ENCODE data around the gene MS4A2.
"Not testable (repeated sequence)": the region's sequence is repeated elsewhere in the genome, so short reads cannot be mapped to it uniquely, and the experiment has no call there.

MS4A2 gene

GRCh38 chr11:60104471-60105115 lies 16.1 kb downstream of the MS4A2 start:
- DNase-seq, result peak; percentile 1

- DNase-seq, result not testable (repeated sequence)
Observed at GRCh38 chr11:60108631-60109030, 20.2 kb downstream of the MS4A2 start.

DNA sequence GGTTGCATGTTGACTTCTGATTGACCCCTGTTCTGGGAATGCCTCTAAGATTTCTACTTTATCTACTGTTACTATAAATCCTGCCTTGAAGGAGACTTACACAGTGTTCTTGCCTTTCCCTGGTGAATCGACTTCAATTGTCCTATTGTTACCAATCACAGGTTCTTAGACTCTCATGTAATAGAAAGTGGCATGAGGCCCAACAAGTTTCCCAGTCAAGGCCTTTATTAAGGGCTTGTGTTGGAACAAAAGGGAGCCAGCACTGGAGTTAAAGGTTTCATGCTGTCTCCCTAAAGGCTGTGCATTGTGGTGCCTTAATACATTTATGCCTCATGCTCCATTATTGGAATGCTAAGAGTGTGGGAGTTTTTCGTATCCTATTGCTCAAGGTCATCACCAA lies 23.3 kb downstream of the MS4A2 start:
- no peak for DNase-seq

DNA sequence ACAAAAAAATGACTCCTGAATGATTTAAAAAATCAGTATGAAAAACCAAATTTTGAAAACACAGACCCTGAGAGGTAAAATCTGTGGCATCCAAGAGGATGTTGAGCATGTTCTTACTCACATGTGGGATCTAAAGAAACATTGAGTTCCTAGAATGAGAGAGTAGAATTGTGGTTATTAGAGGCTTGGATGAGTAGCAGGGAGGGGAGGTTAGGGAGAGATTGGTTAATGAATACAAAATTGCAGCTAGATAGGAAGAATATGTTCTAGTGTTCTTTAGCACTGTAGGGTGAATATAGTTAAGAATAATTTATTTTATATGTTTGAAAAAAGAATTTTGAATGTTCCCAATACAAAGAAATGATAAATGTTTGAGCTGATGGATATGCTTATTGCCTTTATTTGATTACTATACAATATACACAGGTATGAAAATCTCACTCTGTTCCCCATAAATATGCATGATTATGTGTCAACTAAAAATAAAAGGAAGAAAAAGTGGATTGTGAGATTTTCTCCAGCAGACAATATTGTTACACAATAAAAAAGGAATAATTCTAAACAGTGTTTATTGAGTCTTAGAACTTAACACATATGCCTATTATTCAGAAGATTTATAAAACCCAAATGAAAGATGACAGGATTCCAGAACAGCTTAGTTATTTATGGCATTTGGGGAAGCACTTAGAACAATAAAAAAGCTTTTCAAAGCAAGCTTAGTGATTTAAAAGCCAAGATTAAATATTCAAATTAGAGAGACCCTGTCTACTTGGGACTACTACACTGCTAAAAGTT lies 28.7 kb downstream of the MS4A2 start:
- DNase-seq, result no peak

- no peak for DNase-seq
Observed at GRCh38 chr11:60118338-60118737, 29.9 kb downstream of the MS4A2 start.

DNA sequence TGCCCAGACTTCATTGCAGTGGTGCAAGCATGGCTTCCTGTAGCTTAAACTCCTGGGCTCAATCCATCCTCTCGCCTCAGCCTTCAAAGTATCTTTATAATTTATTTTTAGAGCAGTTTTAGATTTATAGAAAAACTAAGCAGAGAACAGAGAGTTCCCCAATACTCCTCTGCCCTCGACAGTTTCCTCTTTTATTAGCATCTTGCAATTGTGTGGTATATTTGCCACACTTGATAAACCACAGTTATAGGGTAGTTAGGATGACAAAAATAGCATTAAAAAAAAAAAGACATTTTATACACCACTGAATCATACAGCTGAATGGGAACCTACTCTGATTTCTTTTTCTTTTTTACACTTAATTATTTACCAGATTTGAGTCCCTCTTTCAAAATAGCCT lies 31.2 kb downstream of the MS4A2 start:
- no peak for DNase-seq

DNA sequence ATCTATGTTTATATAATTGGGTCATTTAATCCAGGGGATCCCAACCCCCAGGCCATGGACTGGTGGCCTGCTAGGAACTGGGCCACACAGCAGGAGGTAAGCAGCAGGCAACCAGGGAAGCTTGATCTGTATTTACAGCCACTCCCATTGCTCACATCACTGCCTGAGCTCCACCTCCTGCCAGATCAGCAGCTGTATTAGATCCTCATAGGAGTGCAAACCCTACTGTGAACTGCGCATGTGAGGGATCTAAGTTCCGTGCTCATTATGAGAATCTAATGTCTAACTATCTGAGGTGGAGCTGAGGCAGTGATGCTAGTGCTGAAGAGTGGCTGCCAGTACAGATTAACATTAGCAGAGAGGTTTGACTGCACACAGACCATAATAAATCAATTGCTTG lies 32.8 kb downstream of the MS4A2 start:
- peak; percentile 1 for DNase-seq

DNA sequence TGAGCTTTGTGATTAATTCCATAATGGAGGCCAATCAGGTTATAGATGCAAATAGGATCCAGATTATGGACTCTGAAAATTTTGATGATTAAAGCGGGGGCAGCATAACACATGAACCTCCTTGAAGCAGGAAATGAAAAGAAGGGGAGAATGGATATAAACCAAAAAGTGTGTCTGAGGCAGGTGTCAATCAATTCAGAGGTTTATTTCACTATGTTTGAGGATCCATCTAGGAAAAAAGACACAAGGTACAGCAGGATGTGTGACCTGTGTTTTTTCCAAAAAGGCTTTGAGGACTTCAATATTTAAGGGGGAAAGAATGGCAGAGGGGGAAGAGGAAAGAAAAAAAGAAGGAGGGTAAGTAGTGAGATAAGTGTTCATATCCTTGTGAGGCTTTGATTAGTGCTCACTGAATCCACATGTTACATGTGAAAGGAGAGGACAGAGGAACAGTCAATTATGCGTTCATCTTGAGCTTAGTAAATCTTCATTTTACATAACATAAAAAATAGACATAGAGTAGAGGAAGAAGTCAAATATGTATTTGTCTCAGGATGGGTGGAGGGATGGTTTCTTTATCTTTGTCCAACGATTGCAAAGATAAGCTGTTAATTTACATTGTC lies 34.1 kb downstream of the MS4A2 start:
- no peak for DNase-seq

DNA sequence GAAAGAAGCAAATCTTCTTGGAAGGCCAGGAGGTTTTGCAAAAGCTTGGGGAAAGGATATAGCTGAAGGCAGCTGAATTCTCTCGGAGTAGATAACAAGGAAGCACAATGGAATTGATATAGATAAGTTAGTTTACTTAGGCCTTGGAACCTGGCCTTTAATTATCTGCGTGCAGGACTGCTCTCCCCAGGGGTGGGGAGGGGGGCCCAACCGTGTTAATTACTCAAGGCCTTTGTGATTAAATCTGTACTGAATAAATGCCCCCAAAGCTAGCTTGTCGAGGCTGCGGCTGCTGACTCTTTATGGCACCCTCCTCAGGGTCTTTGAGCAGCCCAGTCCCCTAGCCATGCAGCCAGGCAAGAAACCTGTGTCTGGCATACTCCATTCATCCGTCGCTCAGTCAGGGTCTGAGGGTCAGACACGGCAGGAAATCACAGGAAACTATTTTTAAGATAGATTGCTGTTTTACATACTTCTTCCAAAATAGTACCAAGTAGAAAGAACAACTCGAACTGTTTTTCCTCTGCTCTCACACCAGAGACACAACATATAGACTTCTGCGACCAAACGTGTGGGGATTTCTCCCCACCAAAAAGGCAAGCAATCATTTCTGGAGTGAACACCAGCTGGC lies 36.5 kb downstream of the MS4A2 start:
- no peak for DNase-seq

DNA sequence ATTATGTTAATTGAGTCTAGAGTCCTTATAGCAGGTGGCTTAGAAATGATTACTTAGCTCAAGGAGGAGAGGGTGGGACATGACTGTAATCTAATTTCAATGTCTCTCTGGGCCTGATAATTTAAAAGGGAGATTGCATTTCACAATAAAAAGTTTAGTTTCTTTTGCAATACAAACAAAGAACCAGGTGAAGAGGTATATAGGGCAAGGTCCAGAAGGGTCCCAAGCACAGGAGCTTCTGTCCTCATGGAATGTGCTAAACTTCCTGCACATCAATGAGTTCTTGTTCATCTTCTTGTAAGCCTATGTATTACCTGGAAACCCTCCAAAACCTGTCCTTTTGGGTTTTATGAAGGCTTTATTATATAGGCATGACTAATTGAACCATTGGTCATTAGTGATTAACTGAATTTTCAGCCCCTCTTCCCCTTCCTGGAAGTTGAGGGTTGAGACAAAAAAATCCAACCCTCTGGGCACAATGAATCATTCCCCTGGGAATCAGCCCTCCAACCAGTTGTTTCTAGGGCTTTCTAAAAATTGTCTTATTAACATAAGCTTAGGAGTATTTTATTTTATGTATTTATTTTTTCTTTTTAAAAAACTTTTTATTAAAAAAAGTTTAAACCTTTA lies 37.6 kb downstream of the MS4A2 start:
- no peak for DNase-seq

GRCh38 chr11:60127311-60127811 lies 38.9 kb downstream of the MS4A2 start:
- no peak for DNase-seq

- DNase-seq, result no peak
Observed at GRCh38 chr11:60128376-60128775, 39.9 kb downstream of the MS4A2 start.

DNA sequence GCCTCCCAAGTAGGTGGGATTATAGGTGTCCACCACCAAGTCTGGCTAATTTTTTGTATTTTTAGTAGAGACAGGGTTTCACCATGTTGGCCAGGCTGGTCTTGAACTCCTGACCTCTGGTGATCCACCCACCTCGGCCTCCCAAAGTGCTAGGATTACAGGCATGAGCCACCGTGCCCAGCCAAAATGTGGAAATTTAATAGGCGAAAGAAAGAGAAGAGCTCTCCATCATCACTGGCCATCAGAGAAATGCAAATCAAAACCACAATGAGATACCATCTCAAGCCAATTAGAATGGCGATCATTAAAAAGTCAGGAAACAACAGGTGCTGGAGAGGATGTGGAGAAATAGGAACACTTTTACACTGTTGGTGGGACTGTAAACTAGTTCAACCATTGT lies 40.4 kb downstream of the MS4A2 start:
- not testable (repeated sequence) for DNase-seq

DNA sequence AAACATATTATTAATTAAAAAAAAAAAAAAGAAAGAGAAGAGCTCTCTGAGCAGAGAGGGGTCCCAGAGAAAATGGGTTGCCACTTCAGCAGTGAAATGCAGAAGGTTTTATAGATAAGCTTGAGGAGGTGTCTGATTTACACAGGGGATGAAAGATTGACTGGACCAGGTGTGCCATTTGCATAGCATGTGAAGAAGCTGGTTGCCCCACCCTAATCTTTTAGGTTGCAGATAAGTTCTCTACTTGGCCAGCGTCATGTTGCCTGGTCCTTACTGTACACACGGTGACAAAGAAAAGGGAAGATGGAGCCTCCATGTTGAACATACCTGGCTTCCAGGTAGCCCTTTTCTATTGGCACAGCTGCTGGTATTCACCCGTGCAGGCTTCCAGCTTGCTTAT lies 41.4 kb downstream of the MS4A2 start:
- DNase-seq, result no peak

- DNase-seq, result peak; percentile 53
Observed at GRCh38 chr11:60130496-60130895, 42.0 kb downstream of the MS4A2 start.

DNA sequence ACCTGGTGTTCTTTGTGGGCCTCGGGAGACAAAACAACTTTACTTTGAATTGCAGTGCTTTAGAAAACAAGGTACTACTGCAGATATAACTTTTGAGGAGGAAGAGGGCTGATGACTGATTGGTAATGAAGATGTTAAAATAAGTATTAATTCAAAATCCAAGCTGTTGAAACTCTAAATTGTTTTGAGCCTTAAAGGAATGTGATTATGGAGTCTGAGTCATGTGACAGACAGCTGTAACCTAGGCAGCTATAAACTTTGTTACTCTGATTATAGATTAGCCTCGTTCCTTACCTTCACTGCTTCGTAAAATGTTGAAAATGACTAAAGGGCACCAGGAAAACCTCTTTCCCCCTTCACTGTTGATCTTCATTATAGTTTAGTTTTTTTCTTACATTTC lies 43.4 kb downstream of the MS4A2 start:
- DNase-seq, result no peak

GRCh38 chr11:60133917-60134316 lies 45.5 kb downstream of the MS4A2 start:
- DNase-seq, result no peak

- no peak for DNase-seq
Observed at GRCh38 chr11:60143768-60144167, 55.3 kb downstream of the MS4A2 start.

GRCh38 chr11:60145677-60146076 lies 57.2 kb downstream of the MS4A2 start:
- DNase-seq, result no peak

Data from NCI-H774 (cell line).